Neural cell (in vitro differentiated cells): ENCODE measurements around the gene SLC25A18. TPM values are rescaled to one million over a fixed set of nuclear protein-coding genes. Genes with fewer than 3 reads are reported as not detected.
A peak's percentile ranks its signal among the peaks of the same experiment; 100 is the strongest.

ENCODE experiments used
- H2AFZ ChIP-seq: fragments of 200-600, 300-800 bp; sonication (generic), shearing (Covaris generic); 2 replicates; pipeline ENCODE4 v1.6.0; 2014; ENCODE audit warnings: low read depth, mild to moderate bottlenecking, antibody characterized with exemption, low read length, moderate library complexity
- H3F3A ChIP-seq: fragments of 200-600 bp; shearing (Covaris generic); 2 replicates; pipeline ENCODE4 v1.6.1; 2016; ENCODE audit warnings: mild to moderate bottlenecking, moderate library complexity, mixed read lengths, antibody characterized with exemption, low read length; ENCODE audit not compliant: insufficient read depth, poor library complexity, severe bottlenecking
- H3K27ac ChIP-seq: fragments of 200-600, 300-800 bp; sonication (generic), shearing (Covaris generic); 2 replicates; pipeline ENCODE4 v1.5.1; 2014; ENCODE audit warnings: mild to moderate bottlenecking, low read length, moderate library complexity
- H3K27me3 ChIP-seq: fragments of 300-800, 200-600 bp; sonication (generic), shearing (Covaris generic); 2 replicates; pipeline ENCODE4 v1.6.0; 2014; ENCODE audit warnings: mild to moderate bottlenecking, low read depth, low read length, moderate library complexity; ENCODE audit not compliant: insufficient read depth
- H3K36me3 ChIP-seq: fragments of 300-800, 200-600 bp; sonication (generic), shearing (Covaris generic); 2 replicates; pipeline ENCODE4 v1.5.1; 2014; ENCODE audit warnings: mild to moderate bottlenecking, antibody characterized with exemption, low read length, moderate library complexity; ENCODE audit not compliant: insufficient read depth
- H3K4me2 ChIP-seq: fragments of 300-800, 200-600 bp; sonication (generic), shearing (Covaris generic); 2 replicates; pipeline ENCODE4 v1.6.0; 2014; ENCODE audit warnings: mild to moderate bottlenecking, low read length
- H3K4me3 ChIP-seq: fragments of 300-800, 200-600 bp; sonication (generic), shearing (Covaris generic); 2 replicates; pipeline ENCODE4 v1.5.1; 2014; ENCODE audit warnings: mild to moderate bottlenecking, low read length, moderate library complexity
- H3K79me2 ChIP-seq: fragments of 200-600 bp; shearing (Covaris generic); replicated peaks from 2 replicates; pipeline ENCODE4 v1.6.0; 2014; ENCODE audit warnings: mild to moderate bottlenecking, low read length, moderate library complexity; ENCODE audit not compliant: insufficient read depth
- H3K9ac ChIP-seq: fragments of 300-800, 200-600 bp; sonication (generic), shearing (Covaris generic); 2 replicates; pipeline ENCODE4 v1.6.1; 2016; ENCODE audit warnings: mild to moderate bottlenecking, low read length, mixed read lengths
- H3K9me2 ChIP-seq: fragments of 200-600 bp; shearing (Covaris generic); 2 replicates; pipeline ENCODE4 v1.6.1; 2016; ENCODE audit warnings: mild to moderate bottlenecking, low read length, mixed read lengths; ENCODE audit not compliant: insufficient read depth
- H3K9me3 ChIP-seq: fragments of 200-600, 300-800 bp; sonication (generic), shearing (Covaris generic); 2 replicates; pipeline ENCODE4 v1.6.1; 2016; ENCODE audit warnings: mild to moderate bottlenecking, mixed run types, low read length, moderate library complexity, mixed read lengths
- H4K20me1 ChIP-seq: fragments of 200-600 bp; shearing (Covaris generic); 2 replicates; pipeline ENCODE4 v1.6.1; 2016; ENCODE audit warnings: mild to moderate bottlenecking, mixed run types; ENCODE audit not compliant: insufficient read depth
- EP300 ChIP-seq: fragments of 450-650 bp; conservative IDR thresholded peaks from 2 replicates; pipeline ENCODE4 v1.6.1; 2014; ENCODE audit warnings: antibody characterized with exemption, mild to moderate bottlenecking, moderate library complexity; ENCODE audit not compliant: poor library complexity, severe bottlenecking
- EZH2 ChIP-seq: fragments of 200-600, 300-800 bp; shearing (Covaris generic), sonication (generic); IDR thresholded peaks from 2 replicates; pipeline ENCODE4 v1.6.1; 2014; ENCODE audit warnings: antibody characterized with exemption, low read length, borderline replicate concordance, mild to moderate bottlenecking; ENCODE audit not compliant: insufficient read depth, poor library complexity, severe bottlenecking
- MXI1 ChIP-seq: fragments of 450-650 bp; conservative IDR thresholded peaks from 2 replicates; pipeline ENCODE4 v1.6.1; 2014; ENCODE audit warnings: antibody characterized with exemption, mild to moderate bottlenecking; ENCODE audit not compliant: poor library complexity, severe bottlenecking
- POLR2AphosphoS5 ChIP-seq: IDR thresholded peaks from 2 replicates; pipeline ENCODE4 v1.6.1; 2012
- RAD21 ChIP-seq: fragments of 450-650 bp; conservative IDR thresholded peaks from 2 replicates; pipeline ENCODE4 v1.6.1; 2014; ENCODE audit warnings: antibody characterized with exemption, mild to moderate bottlenecking, moderate library complexity
- REST ChIP-seq: IDR thresholded peaks from 2 replicates; pipeline ENCODE4 v1.6.1; 2012; ENCODE audit warnings: borderline replicate concordance
- SMC3 ChIP-seq: fragments of 450-650 bp; conservative IDR thresholded peaks from 2 replicates; pipeline ENCODE4 v1.6.1; 2014; ENCODE audit warnings: antibody characterized with exemption, mild to moderate bottlenecking, moderate library complexity; ENCODE audit not compliant: poor library complexity
- TAF1 ChIP-seq: IDR thresholded peaks from 2 replicates; pipeline ENCODE4 v1.6.1; 2012; ENCODE audit warnings: low read depth
- polyA plus RNA-seq: library from polyadenylated mRNA; depleted of rRNA; stranded (reverse); fragments of >200 nt; gene quantifications from 2 replicates; pipeline ENCODE4 v1.2.3, GENCODE V29; 2014
- TF ChIP-seq, protein P1 (sequence below): fragments of 450-650 bp; IDR thresholded peaks from 2 replicates; pipeline ENCODE4 v1.5.1; 2014; ENCODE audit warnings: antibody characterized with exemption, mild to moderate bottlenecking, moderate library complexity; ENCODE audit not compliant: poor library complexity, severe bottlenecking

The SLC25A18 gene
- polyA plus RNA-seq, 1 donor from 2014 or later: 0.28 TPM

DNA sequence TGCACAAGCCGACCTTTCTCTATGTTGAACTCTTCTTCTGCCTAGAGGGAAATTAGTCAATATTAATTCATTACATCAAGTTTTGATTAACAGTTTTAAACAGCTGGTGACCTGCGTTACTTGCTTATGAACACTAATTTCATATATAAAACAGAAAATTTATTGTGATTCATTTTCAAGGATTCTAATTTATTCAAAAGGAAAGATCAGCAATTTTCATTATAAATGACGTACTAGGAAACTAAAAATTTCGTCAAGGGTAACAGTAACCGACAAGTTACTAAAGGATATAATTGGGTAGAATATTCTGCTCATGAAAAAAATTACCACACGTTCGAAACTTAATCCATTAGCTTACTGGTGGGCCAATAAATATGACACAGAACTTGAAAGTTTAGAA is 50.0 kb downstream of the SLC25A18 start:
- Histone ChIP-seq H3K36me3 (peaks cover 6% of the 10 kb centered on the region), H3K4me2 (no peak overlapping the region), H3K27ac (no peak overlapping the region), H3K79me2 (no peaks in the 10 kb centered on the region), H3K9ac (no peak overlapping the region), H3K9me2 (no peaks in the 10 kb centered on the region), H4K20me1 (no peaks in the 10 kb centered on the region), H3F3A (no peaks in the 10 kb centered on the region), H2AFZ (no peak overlapping the region), H3K9me3 (no peaks in the 10 kb centered on the region), H3K27me3 (no peaks in the 10 kb centered on the region), H3K4me3 (no peak overlapping the region)
- no peak for TF ChIP-seq REST
- no peak for TF ChIP-seq MXI1
- TF ChIP-seq EP300: no peak
- TF ChIP-seq POLR2AphosphoS5: no peak
- TF ChIP-seq RAD21: no peak
- no peak for TF ChIP-seq SMC3
- TF ChIP-seq, protein P1, sequence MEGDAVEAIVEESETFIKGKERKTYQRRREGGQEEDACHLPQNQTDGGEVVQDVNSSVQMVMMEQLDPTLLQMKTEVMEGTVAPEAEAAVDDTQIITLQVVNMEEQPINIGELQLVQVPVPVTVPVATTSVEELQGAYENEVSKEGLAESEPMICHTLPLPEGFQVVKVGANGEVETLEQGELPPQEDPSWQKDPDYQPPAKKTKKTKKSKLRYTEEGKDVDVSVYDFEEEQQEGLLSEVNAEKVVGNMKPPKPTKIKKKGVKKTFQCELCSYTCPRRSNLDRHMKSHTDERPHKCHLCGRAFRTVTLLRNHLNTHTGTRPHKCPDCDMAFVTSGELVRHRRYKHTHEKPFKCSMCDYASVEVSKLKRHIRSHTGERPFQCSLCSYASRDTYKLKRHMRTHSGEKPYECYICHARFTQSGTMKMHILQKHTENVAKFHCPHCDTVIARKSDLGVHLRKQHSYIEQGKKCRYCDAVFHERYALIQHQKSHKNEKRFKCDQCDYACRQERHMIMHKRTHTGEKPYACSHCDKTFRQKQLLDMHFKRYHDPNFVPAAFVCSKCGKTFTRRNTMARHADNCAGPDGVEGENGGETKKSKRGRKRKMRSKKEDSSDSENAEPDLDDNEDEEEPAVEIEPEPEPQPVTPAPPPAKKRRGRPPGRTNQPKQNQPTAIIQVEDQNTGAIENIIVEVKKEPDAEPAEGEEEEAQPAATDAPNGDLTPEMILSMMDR: no peak
- TF ChIP-seq TAF1: no peak
- TF ChIP-seq EZH2: no peak

DNA sequence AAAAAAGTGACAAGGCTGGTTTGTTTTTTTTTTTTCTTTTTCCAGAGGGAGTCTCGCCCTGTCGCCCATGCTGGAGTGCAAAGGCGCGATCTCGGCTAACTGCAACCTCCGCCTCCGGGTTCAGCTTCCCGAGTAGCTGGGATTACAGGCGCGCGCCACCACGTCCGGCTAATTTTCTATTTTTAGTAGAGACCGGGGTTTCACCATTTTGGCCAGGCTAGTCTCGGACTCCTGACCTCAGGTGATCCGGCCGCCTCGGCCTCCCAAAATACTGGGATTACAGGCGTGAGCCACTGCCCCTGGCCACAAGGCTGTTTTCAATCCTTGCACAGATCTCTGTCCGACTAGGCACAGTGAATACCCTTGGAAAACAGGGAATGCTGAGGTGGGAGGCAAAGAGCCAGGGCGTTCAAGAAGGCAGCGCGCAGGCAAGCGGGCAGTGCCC is 64.7 kb downstream of the SLC25A18 start:
- peaks cover 3% of the 10 kb centered on the region for H3F3A ChIP-seq
- peaks cover 35% of the 10 kb centered on the region for H3K79me2 ChIP-seq
- peak overlapping the region; percentile 57 for H2AFZ ChIP-seq

More for the DNA sequence above, 64.7 kb downstream of the SLC25A18 start:
- Histone ChIP-seq H3K36me3 (no peaks in the 10 kb centered on the region), H3K9ac (peak overlapping the region; percentile 94), H4K20me1 (no peaks in the 10 kb centered on the region), H3K9me3 (no peaks in the 10 kb centered on the region), H3K4me3 (peak overlapping the region; percentile 83), H3K4me2 (peak overlapping the region; percentile 52), H3K27me3 (no peaks in the 10 kb centered on the region), H3K27ac (peak overlapping the region; percentile 88), H3K9me2 (no peaks in the 10 kb centered on the region)
- TF ChIP-seq RAD21: no peak
- no peak for TF ChIP-seq SMC3
- TF ChIP-seq POLR2AphosphoS5: no peak
